ENCODE results near the gene SLC38A9.

SLC38A9 gene

DNA sequence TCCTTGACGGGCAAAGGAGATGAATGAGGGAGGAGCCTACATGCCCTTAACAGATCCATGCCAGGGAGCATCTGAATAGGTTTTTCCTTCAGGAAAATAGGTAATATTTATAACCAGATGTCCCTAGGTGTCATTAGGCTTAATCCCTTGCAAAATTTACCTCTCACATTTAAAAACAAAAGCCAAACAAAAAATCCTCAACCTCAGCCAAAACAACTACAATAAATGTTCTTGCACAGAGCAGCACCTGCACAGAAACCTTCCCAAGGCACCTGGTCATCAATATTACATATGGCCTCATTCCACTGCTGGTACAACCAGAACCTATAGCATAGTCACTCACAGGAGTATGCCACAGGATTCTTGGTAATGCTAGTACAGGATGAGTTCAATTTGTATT is 30.1 kb downstream of the SLC38A9 start:
- TF ChIP-seq, protein P1, sequence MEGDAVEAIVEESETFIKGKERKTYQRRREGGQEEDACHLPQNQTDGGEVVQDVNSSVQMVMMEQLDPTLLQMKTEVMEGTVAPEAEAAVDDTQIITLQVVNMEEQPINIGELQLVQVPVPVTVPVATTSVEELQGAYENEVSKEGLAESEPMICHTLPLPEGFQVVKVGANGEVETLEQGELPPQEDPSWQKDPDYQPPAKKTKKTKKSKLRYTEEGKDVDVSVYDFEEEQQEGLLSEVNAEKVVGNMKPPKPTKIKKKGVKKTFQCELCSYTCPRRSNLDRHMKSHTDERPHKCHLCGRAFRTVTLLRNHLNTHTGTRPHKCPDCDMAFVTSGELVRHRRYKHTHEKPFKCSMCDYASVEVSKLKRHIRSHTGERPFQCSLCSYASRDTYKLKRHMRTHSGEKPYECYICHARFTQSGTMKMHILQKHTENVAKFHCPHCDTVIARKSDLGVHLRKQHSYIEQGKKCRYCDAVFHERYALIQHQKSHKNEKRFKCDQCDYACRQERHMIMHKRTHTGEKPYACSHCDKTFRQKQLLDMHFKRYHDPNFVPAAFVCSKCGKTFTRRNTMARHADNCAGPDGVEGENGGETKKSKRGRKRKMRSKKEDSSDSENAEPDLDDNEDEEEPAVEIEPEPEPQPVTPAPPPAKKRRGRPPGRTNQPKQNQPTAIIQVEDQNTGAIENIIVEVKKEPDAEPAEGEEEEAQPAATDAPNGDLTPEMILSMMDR (IDR thresholded peaks at IDR 0.05), result no peak

DNA sequence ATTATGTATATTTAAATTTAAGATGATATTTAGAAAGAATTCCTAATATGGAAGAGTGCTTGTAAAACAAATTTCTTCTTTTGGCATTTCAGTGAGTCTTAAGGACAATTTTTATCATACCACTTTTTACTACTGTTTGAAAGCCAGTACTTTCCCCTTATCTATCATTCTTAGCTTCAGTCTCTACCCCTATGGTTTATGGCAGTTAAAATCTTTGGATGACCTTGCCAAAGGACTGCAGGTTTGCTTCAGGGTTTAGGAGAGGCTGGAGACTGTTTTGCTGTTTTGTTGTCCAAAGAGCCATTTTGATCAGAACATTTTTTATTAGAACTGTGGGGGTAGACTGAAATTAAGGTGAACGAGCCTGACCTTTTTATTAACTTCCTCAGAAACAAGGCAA is 30.8 kb downstream of the SLC38A9 start:
- TF ChIP-seq, protein P1 (IDR thresholded peaks at IDR 0.05), result no peak

DNA sequence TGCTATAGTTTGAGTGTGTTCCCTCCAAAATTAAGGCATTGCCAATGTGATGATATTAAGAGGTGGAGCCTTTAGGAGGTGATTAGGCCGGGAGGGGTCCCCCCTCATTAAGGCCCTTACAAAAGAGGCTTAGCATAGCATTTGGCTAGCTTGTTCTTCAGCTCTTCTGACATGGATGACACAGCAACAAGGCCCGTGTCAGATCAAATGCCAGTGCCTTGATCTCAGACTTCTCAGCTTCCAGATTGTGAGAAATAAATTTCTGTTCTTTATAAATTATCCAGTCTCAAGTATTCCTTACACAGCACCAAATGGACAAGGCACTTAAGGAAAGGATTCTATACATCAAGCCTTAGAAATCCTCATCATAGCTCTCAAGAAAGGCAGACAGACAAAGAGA is 31.8 kb downstream of the SLC38A9 start:
- TF ChIP-seq, protein P1 (IDR thresholded peaks at IDR 0.05), result no peak

DNA sequence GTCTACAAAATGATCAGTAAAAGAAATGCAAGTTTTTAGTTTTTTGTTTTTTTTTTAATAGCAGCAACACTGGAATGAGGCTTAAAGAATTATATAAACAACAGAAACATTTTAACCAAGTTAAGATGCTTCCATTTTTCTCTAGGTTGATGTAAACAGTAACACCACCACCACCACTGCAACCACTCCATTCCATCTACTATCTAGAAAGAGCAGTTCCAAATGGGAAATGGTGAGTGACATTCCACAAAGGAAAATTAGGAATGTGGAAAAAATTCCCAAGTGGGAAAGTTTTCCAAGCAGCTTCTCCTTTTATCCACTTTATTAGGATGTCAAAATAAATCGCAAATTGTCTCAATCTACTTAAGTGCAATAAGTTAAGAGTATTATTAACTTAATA is 32.6 kb downstream of the SLC38A9 start:
- TF ChIP-seq, protein P1 (IDR thresholded peaks at IDR 0.05), result no peak

DNA sequence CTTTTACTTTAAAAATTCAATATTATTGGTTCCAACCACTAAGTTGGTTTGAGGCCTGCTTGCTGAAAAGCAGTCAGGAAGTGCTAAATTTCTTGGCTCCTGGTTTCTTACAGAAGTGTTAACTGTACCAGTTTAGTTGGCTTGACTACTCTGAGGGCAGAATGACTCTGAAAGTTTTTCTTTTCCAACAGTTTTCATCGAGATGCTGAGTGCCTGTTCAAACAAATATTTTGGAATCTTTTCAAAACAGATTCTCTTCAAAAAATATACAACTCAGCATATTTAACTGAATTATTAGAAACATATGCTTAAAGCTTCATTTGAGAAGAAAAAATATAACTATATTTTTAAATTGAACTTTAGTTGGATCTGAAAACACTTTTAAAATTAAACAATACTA is 37.0 kb downstream of the SLC38A9 start:
- TF ChIP-seq, protein P1 (IDR thresholded peaks at IDR 0.05), result no peak

DNA sequence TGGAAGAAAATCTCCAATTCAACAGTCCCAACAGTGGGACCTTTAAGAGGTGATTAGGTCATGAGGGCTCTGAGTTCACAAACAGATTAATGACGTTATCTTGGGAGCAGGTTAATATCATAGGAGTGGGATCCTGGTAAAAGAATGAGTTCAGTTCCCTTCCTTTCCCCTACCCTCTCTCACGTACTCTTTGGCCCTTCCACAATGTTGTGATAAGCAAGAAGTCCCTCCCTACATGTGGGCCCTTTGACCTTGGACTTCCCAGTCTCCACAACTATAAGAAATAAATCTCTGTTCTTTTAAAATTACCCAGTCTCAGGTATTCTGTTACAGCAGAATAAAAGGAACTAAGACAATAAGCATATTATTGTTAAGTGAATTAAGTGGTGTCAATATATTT is 37.8 kb downstream of the SLC38A9 start:
- TF ChIP-seq, protein P1 (IDR thresholded peaks at IDR 0.05), result no peak

DNA sequence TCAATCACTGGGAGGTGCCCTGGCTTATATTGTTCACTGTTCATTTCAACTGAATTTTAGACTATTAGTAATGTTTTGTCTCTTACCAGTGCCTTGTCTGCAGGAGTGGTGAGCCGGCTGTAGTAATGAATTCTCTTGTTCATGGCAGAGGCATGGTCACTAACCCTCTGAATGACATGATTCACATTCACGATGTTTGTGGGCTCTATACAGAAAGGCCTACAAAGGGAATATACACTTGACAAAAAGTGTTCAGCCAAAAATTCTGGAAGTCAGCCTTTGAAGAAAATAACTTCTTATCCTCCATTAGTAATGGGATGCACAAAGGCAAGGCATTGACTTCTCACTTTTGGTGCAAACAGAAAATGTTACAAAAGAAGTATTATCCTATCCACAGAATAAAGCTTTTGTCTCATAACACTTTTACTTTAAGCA is 39.6 kb downstream of the SLC38A9 start:
- TF ChIP-seq, protein P1 (IDR thresholded peaks at IDR 0.05), result no peak

DNA sequence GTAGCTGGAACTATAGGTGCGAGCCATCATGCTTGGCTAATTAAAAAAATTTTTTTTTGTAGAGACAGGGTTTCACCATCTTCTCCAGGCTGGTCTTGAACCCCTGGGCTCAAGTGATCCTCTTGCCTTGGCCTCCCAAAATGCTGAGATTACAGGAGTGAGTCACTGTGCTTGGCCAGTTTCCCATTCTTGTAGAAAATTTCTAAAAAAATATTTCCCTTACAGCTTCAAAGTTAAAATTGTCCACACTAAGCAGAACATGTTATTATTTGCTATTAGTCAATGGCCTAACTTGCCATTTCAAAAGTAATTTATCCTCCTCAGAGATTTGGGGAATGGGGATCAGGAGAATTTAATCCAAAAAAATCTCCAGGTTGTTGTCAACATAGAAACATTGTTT is 40.1 kb downstream of the SLC38A9 start:
- TF ChIP-seq, protein P1 (IDR thresholded peaks at IDR 0.05), result no peak

Measured in LNCAP (cell line).